Measurements from ENCODE around the gene LY6G5C. TPM values are rescaled to one million over a fixed set of nuclear protein-coding genes. Genes with fewer than 3 reads are reported as not detected.
A peak's percentile ranks its signal among the peaks of the same experiment; 100 is the strongest.

The LY6G5C gene
- total RNA-seq, 4 donors from 2014 or later: 1.0 to 4.4 (median 3.8) TPM; not detected in 1

- DNase-seq: no peak
- Histone ChIP-seq H3K36me3 (no peaks in the 10 kb centered on the region), H3K4me3 (no peak overlapping the region), H3K27me3 (no peaks in the 10 kb centered on the region), H3K4me1 (peaks cover 11 to 16% of the 10 kb centered on the region in 2 donors), H3K9me3 (no peaks in the 10 kb centered on the region), H3K27ac (no peak overlapping the region)
- intact Hi-C loops (cut with DNase I; ENCODE audit: low total_unique reads): no loop called here
- TF ChIP-seq CTCF (IDR thresholded peaks at IDR 0.05) (no peak), POLR2A (IDR thresholded peaks at IDR 0.05) (no peak)
Measured at GRCh38 chr6:31657406-31658157, 23.3 kb downstream of the LY6G5C start.

- Histone ChIP-seq H3K4me3 (no peak within 1 kb of the TSS), H3K27ac (no peak within 1 kb of the TSS), H3K27me3 (no peaks in the 10 kb centered on the region), H3K36me3 (no peaks in the 10 kb centered on the region), H3K4me1 (peaks cover 11 to 16% of the 10 kb centered on the region in 2 donors), H3K9me3 (no peaks in the 10 kb centered on the region)
- no peak for DNase-seq
- intact Hi-C loops (cut with DNase I; ENCODE audit: low total_unique reads): no loop called here
- TF ChIP-seq CTCF (IDR thresholded peaks at IDR 0.05) (no peak), POLR2A (IDR thresholded peaks at IDR 0.05) (no peak)
Measured at GRCh38 chr6:31655349-31656237, 25.3 kb downstream of the LY6G5C start, which contains the start of gene APOM. APOM (plus strand) TSS chr6:31655894; CDS start chr6:31655967, 73 bp downstream.

GRCh38 chr6:31654574-31655348 is 26.1 kb downstream of the LY6G5C start:
- H3K4me1 ChIP-seq: peaks cover 11 to 16% of the 10 kb centered on the region in 2 donors
- H3K9me3 ChIP-seq: no peaks in the 10 kb centered on the region
- H3K27me3 ChIP-seq: no peaks in the 10 kb centered on the region
- H3K36me3 ChIP-seq: no peaks in the 10 kb centered on the region
- no peak overlapping the region for H3K4me3 ChIP-seq
- DNase-seq: no peak
- intact Hi-C loops (cut with DNase I; ENCODE audit: low total_unique reads): no loop called here
- TF ChIP-seq POLR2A (IDR thresholded peaks at IDR 0.05) (no peak), CTCF (IDR thresholded peaks at IDR 0.05) (no peak)
- H3K27ac ChIP-seq: no peak overlapping the region

- no peaks in the 10 kb centered on the region for H3K36me3 ChIP-seq
- peak overlapping the region; percentile 56 to 84 for H3K4me3 ChIP-seq
- H3K9me3 ChIP-seq: no peaks in the 10 kb centered on the region
- peaks cover under 1 to 5% of the 10 kb centered on the region in 2 donors for H3K4me1 ChIP-seq
- H3K27me3 ChIP-seq: no peaks in the 10 kb centered on the region
- intact Hi-C loops (cut with DNase I; ENCODE audit: low total_unique reads): no loop called here
- peak overlapping the region; percentile 95 to 99 for H3K27ac ChIP-seq
- peak in 1 of 2 donors; percentile 92 for DNase-seq
- TF ChIP-seq CTCF (IDR thresholded peaks at IDR 0.05) (peak in 1 of 4 experiments; percentile 23), POLR2A (IDR thresholded peaks at IDR 0.05) (peak in 1 of 2 donors; percentile 68)
Measured at GRCh38 chr6:31652925-31653724, 27.7 kb downstream of the LY6G5C start.
